ENCODE measurements around the gene RASGRP1. TPM values are rescaled to one million over a fixed set of nuclear protein-coding genes. Genes with fewer than 3 reads are reported as not detected.

The RASGRP1 gene
- total and polyA plus RNA-seq, 8 donors, result 0.60 to 4.7 (median 1.5) TPM

GRCh38 chr15:38474155-38474757 is 90.4 kb downstream of the RASGRP1 start:
- FAIRE-seq (peak; percentile 67), DNase-seq (peak in 2 of 6 donors; percentile 19 to 27), ATAC-seq (peak; percentile 97 to 100 (median 99))
- peak; percentile 16 to 45 (median 23) for TF ChIP-seq CTCF (IDR thresholded peaks at IDR 0.05)
- WGBS, 2 donors, result 18 to 29% methylated on average over 4 of the region's 4 CpGs
- Histone ChIP-seq H3K4me1 (no peaks in the 10 kb centered on the region), H3K27ac (no peak overlapping the region), H3K4me3 (no peak overlapping the region), H3K9me3 (no peaks in the 10 kb centered on the region), H3K27me3 (no peaks in the 10 kb centered on the region), H3K36me3 (peaks cover 0 to 21% (median 3%) of the 10 kb centered on the region in 3 donors)
- intact Hi-C loops (cut with DNase I), result loop anchor here in 1 of 3 donors (10.0 kb wide), 1 partner anchor 211 kb away; no protein-coding TSS in a partner anchor

DNA sequence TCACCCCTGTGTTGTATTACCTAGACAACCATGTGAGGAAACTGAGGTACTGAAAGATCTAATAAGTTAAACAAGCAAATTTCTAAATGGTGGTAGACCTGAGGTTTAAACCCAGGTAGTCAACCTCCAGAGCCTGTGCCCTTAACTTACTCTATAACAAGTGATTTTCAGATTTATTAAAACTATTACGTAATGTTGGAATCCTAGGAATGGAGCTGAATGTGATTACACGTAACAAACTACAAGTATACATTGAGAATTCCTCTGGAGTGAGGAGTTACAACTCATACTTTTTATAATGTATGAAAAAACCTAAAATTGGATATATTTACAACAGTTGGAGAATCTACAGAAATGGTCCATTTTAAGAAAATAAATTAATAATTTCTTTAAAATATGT is 92.6 kb downstream of the RASGRP1 start:
- intact Hi-C loops (cut with DNase I), result loop anchor here in 1 of 3 donors (10.0 kb wide), 1 partner anchor 213 kb away; no protein-coding TSS in a partner anchor
- peaks cover 0 to 11% (median 3%) of the 10 kb centered on the region in 3 donors for H3K36me3 ChIP-seq
- TF ChIP-seq CTCF (IDR thresholded peaks at IDR 0.05), result no peak
- ATAC-seq (no peak), DNase-seq (no peak), FAIRE-seq (no peak)
- WGBS, 2 donors, result 90 to 92% methylated on average over 2 of the region's 2 CpGs
- no peaks in the 10 kb centered on the region for H3K9me3 ChIP-seq
- H3K4me1 ChIP-seq, result no peaks in the 10 kb centered on the region
- H3K27me3 ChIP-seq, result no peaks in the 10 kb centered on the region
- no peak overlapping the region for H3K27ac ChIP-seq
- no peak overlapping the region for H3K4me3 ChIP-seq

- FAIRE-seq, result no peak
- DNase-seq, result no peak
- no peak for TF ChIP-seq CTCF (IDR thresholded peaks at IDR 0.05)
- H3K4me1 ChIP-seq, result no peaks in the 10 kb centered on the region
- no peak overlapping the region for H3K27ac ChIP-seq
- H3K27me3 ChIP-seq, result no peaks in the 10 kb centered on the region
- WGBS, 2 donors, result 90 to 95% methylated on average over 1 of the region's 1 CpG
- no peak overlapping the region for H3K4me3 ChIP-seq
- no peaks in the 10 kb centered on the region for H3K9me3 ChIP-seq
- H3K36me3 ChIP-seq, result peaks cover 0 to 10% (median 3%) of the 10 kb centered on the region in 3 donors
- intact Hi-C loops (cut with DNase I), result loop anchor here in 1 of 3 donors (10.0 kb wide), 1 partner anchor 214 kb away; no protein-coding TSS in a partner anchor
- ATAC-seq, result no peak
Observed at GRCh38 chr15:38470816-38471215, 93.8 kb downstream of the RASGRP1 start.

DNA sequence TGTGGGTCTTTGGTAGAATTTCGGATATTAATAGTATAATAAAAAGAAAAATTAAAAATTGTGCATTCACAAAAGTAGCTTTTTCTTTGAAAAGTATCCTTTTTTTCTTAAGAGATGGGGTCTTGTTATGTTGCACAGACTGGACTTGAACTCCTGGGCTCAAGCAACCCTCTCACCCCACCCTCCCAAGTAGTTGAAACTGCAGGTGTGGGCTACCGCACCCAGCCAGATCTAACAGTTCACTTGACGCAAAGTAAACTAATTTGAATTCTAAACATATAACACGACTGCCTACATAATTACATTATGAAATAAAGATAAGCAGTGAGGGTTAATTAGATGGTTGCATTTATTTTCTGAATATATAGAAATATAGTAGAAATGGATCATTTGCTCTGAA is 99.9 kb downstream of the RASGRP1 start:
- no peak overlapping the region for H3K4me3 ChIP-seq
- DNase-seq, result no peak
- no peak for ATAC-seq
- TF ChIP-seq CTCF (IDR thresholded peaks at IDR 0.05), result no peak
- no peak overlapping the region for H3K27ac ChIP-seq
- H3K4me1 ChIP-seq, result peaks cover 0 to 27% (median 14%) of the 10 kb centered on the region in 3 donors
- no peak for FAIRE-seq
- intact Hi-C loops (cut with DNase I), result no loop called here
- 66 to 80% methylated on average over 4 of the region's 4 CpGs for WGBS, 2 donors
- no peaks in the 10 kb centered on the region for H3K36me3 ChIP-seq
- H3K9me3 ChIP-seq, result no peaks in the 10 kb centered on the region
- H3K27me3 ChIP-seq, result no peaks in the 10 kb centered on the region

DNA sequence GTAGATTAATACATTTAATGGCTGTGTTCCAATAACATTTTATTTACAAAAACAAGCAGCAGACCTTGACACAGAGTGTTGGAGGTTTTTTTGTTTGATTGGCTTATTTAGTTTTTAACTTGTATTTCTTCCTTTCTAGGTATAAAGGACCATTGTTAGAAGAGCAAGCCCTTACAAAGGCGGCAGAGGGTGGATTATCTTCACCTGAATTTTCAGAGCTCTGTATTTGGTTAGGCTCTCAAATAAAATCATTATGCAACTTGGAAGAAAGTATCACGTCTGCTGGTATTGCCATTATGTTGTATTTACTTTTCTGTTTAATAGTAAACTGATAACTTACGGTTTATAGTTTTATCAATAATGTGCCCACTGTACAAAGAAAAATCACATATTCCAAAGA is 100.7 kb downstream of the RASGRP1 start:
- no peaks in the 10 kb centered on the region for H3K9me3 ChIP-seq
- DNase-seq, result no peak
- H3K4me1 ChIP-seq, result peaks cover 0 to 27% (median 14%) of the 10 kb centered on the region in 3 donors
- FAIRE-seq, result no peak
- TF ChIP-seq CTCF (IDR thresholded peaks at IDR 0.05), result no peak
- no peaks in the 10 kb centered on the region for H3K27me3 ChIP-seq
- intact Hi-C loops (cut with DNase I), result no loop called here
- H3K36me3 ChIP-seq, result no peaks in the 10 kb centered on the region
- H3K27ac ChIP-seq, result peak overlapping the region in 2 of 4 donors; percentile 0 to 32
- peak in 3 of 4 donors; percentile 25 to 77 (median 70) for ATAC-seq
- WGBS, 2 donors, result 14% methylated on average over 3 of the region's 3 CpGs
- no peak overlapping the region for H3K4me3 ChIP-seq
